Activated CD4-positive, alpha-beta T cell treated with anti-CD3 and anti-CD28 coated beads for 36 hours (primary cell): ENCODE results near the gene SPSB4. TPM values are rescaled to one million over a fixed set of nuclear protein-coding genes. Genes with fewer than 3 reads are reported as not detected.

Experiments
- ATAC-seq: fragments of 200-7000 bp; cut with Tn5 transposase; one replicate; pipeline ENCODE4 v1.10.0; 2021; ENCODE audit warnings: mild to moderate bottlenecking, moderate library complexity
- CTCF ChIA-PET: fragments of 350-600 bp; sonication (Branson Sonifier 250); formaldehyde crosslinking; loops from one replicate; lab custom pipeline; 2021; ENCODE audit warnings: antibody characterized with exemption; lab: Charles Lee
- POLR2A ChIA-PET: fragments of 350-600 bp; sonication (Branson Sonifier 250); formaldehyde crosslinking; loops from one replicate; lab custom pipeline; 2021; ENCODE audit warnings: antibody characterized with exemption, inconsistent platforms; lab: Charles Lee
- DNase-seq: peaks from one replicate; pipeline ENCODE4 v3.0.0-alpha.2; 2020
- H3K27ac Mint-ChIP-seq: one replicate; pipeline ENCODE4 v1.8.0; 2021; ENCODE audit warnings: mixed read lengths
- H3K27me3 Mint-ChIP-seq: one replicate; pipeline ENCODE4 v1.8.0; 2021; ENCODE audit warnings: mixed read lengths
- H3K36me3 Mint-ChIP-seq: one replicate; pipeline ENCODE4 v1.8.0; 2021; ENCODE audit warnings: low read depth, mixed read lengths
- H3K4me1 Mint-ChIP-seq: one replicate; pipeline ENCODE4 v1.8.0; 2021; ENCODE audit warnings: mixed read lengths
- H3K4me3 Mint-ChIP-seq: one replicate; pipeline ENCODE4 v1.8.0; 2021; ENCODE audit warnings: mild to moderate bottlenecking, moderate library complexity, mixed read lengths
- H3K9me3 Mint-ChIP-seq: one replicate; pipeline ENCODE4 v1.8.0; 2021; ENCODE audit warnings: low read depth, mixed read lengths
- intact Hi-C, 2 experiments: fragments of 100-400 bp; cut with DNase I in 1 of 2; cut with micrococcal nuclease in 1 of 2; formaldehyde crosslinking; loops; one replicate each; pipeline versions ENCODE4 v1.14.2 to v1.15.1; 2022 to 2024; cut with DNase I, micrococcal nuclease
- total RNA-seq, 2 experiments: library from RNA; stranded (reverse); gene quantifications; one replicate each; pipeline ENCODE4 v1.2.3, GENCODE V29; 2021

SPSB4 gene
- total RNA-seq, 2 experiments from 2014 or later = not detected

DNA sequence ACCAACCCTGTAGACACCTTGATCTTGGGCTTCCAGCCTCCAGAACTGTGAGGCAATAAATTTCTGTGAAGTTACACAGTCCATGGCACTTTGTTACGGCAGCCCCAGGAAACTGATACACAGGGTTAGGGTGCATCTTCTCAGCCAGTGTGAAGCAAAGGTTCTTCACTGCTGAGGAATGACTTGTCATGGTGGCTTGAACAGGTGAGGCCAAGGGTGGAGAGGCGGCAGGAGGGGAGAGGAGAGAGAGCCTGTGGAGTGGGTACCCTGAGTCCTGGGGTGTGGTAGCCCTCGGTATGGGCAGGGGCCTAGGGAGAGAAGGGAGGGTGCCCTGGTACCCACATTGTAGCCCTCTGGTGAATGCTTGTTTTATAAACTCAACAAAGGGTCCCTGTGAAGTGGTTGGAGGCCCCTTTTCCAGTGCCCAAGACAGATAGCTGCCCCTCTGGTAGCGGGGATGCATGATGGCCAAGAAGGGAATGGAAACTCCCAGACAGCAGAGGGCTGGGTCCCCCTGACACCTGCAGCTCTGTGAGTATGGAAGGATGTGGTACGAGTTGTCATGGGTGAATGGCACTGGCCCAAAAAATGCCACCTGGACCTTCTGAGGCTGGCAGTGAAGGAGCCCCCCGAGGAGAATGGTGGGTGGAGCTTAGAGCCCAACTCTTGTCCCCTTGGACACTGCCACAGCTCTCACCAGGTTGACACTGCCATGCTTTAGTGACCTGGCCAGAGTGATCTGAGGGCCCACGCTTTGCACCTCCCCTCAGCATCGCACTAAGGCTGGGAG lies 49.6 kb downstream of the SPSB4 start:
- intact Hi-C loops = no loop called here
- POLR2A ChIA-PET = no interaction called here
- Mint-ChIP-seq H3K27me3 (peaks cover 3% of the 10 kb centered on the region), H3K27ac (no peak overlapping the region), H3K4me3 (no peak overlapping the region), H3K9me3 (no peaks in the 10 kb centered on the region), H3K36me3 (no peaks in the 10 kb centered on the region), H3K4me1 (no peaks in the 10 kb centered on the region)
- DNase-seq (no peak), ATAC-seq (no peak)
- CTCF ChIA-PET = interaction anchor here (0.6 to 1.2 kb wide), 3 partner anchors 9 to 153 kb away, joined by 3 to 4 read pairs (median 4); no protein-coding TSS in a partner anchor

DNA sequence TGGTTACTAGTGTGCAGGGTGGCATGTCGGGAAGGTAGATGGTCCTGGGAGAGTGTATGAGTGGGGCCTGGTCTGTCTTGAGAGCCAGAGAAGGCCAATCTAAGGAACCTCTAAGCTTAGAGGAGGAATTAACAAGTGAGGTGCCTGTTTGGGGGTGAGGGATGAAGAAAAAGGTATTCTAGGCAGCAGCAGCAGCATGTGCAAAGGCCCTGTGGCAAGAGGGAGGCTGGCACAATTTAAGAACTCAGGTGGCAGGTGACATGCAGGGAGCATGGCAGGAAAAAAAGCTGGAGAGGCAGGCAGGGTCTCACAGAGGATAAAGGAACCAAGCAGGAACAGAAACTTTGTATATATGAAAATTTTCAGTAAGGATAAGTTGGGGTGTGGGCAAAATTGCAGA lies 51.2 kb downstream of the SPSB4 start:
- Mint-ChIP-seq H3K27me3 (peaks cover 3% of the 10 kb centered on the region), H3K36me3 (no peaks in the 10 kb centered on the region), H3K4me3 (no peak overlapping the region), H3K9me3 (no peaks in the 10 kb centered on the region), H3K4me1 (no peaks in the 10 kb centered on the region), H3K27ac (no peak overlapping the region)
- POLR2A ChIA-PET = no interaction called here
- DNase-seq (no peak), ATAC-seq (no peak)
- intact Hi-C loops = no loop called here
- CTCF ChIA-PET = interaction anchor here (1.6 to 1.8 kb wide), 2 partner anchors 13 to 102 kb away, joined by 5 to 7 read pairs; no protein-coding TSS in a partner anchor

DNA sequence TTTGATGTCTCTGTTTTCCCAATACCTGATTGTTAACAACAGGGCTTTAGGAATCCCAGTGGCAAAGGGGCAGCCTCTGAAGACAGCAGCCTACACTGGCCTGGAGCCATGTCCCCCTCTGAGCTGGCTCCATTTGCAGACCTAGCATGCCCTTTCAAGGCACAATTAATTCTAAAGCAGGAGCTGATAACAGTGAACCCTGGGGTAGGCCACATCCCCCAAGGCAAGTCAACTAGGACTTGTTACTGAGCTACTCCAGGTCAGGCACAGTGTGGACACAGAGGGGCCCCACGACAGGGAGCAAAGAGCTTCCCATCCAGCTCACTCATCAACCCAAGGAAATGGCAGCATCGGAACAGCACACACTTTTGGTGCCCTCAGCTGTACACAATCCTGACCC lies 51.9 kb downstream of the SPSB4 start:
- POLR2A ChIA-PET = no interaction called here
- peaks cover 3% of the 10 kb centered on the region for H3K27me3 Mint-ChIP-seq
- DNase-seq (no peak), ATAC-seq (no peak)
- H3K4me3 Mint-ChIP-seq = no peak overlapping the region
- no peak overlapping the region for H3K27ac Mint-ChIP-seq
- no peaks in the 10 kb centered on the region for H3K9me3 Mint-ChIP-seq
- CTCF ChIA-PET = interaction anchor here (0.6 to 1.8 kb wide), 7 partner anchors 13 to 154 kb away, joined by 3 to 7 read pairs (median 3); no protein-coding TSS in a partner anchor
- no peaks in the 10 kb centered on the region for H3K4me1 Mint-ChIP-seq
- no peaks in the 10 kb centered on the region for H3K36me3 Mint-ChIP-seq
- intact Hi-C loops = no loop called here

DNA sequence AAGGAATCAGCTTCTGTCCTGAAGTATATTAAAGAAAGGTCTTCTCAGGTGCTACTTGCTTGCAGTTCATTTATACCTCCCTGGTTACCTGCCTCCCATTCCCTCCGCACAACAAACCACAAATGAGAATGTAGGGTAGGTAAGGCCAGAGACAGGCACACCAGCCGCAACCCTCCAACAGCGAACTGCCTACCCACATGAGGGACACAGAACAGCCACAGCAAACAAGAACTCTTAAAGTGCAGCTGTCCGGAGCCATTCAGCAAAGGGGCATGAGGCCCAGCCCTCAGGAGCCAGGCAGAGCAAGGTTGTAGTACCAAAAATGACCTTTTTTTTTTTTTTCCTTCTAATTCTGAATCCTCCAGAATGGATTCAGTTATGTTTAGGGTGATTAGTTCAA lies 52.4 kb downstream of the SPSB4 start:
- H3K4me1 Mint-ChIP-seq = no peaks in the 10 kb centered on the region
- CTCF ChIA-PET = interaction anchor here (0.6 to 1.8 kb wide), 8 partner anchors 12 to 154 kb away, joined by 3 to 7 read pairs (median 4); no protein-coding TSS in a partner anchor
- no peak overlapping the region for H3K4me3 Mint-ChIP-seq
- intact Hi-C loops = no loop called here
- no peak overlapping the region for H3K27ac Mint-ChIP-seq
- H3K9me3 Mint-ChIP-seq = no peaks in the 10 kb centered on the region
- no peaks in the 10 kb centered on the region for H3K36me3 Mint-ChIP-seq
- peaks cover 3% of the 10 kb centered on the region for H3K27me3 Mint-ChIP-seq
- ATAC-seq = no peak
- POLR2A ChIA-PET = no interaction called here
- no peak for DNase-seq

DNA sequence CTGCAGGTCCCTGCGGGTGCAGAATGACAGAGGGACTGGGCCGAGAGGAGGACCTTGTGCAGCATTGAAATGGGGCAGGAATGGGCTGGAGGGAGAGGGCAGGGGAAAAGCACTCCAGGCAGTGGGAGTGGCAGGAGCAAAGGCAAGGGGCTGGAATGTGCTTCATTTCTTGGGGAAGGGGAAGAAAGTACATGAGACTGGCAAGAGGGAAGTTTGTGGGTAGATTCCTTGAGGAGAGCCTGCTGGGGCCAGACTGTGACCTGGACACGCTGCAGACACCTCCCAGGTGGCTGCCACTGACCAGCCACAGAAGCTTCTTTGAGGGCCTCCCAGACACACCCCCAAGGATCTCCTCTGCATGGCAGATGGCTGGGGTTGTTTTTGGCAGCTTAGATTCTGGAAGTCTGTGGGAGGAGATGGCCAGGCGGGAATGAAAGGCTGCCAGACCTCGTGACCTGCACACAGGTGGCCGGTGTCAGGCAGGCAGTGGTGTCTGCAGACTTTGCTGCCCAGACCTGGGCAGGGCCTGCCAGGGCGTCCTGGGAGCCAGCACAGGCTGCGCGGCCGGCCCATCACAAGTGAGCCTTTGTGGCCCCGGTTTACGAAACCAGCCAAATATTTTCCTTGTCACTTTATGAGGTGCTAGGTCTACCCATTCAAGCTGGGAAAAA lies 53.1 kb downstream of the SPSB4 start:
- no peaks in the 10 kb centered on the region for H3K9me3 Mint-ChIP-seq

DNA sequence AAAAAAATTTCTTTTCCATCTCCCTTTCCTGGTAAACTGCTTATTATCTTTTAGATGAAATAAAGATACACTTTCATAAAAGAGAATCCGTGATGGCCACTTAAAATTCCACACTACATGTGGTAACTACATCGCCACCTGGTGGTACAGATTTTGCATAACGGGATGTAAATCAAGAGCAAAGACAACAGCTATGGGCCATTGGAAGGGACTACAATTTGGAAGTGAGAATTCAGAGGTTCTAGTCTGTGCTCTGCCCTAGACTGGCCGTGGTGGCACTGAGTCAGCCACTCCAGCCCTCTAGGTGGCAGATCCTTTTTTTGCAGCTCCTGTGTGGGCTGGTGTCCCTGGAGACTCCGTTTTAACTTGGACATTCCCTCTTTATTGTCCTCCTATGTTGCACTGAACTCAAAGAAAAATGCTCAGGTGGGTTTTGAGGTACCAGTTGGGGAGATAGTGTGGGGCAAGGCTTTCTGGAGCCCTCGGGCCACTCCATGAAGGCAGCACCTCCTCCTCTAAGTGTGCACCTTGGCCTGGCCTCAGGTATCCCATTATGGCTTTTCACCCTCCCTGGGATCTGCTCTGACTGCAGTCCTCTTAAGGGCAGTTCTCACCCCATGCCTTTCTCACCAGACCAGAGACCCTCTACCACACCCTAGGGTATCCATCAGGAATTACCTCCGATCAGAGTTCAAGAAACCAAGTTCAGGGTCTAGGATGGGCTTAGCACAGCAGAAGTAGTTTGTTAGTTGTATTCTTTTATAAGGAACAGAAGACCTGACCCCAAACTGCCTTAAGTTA lies 54.9 kb downstream of the SPSB4 start:
- no peaks in the 10 kb centered on the region for H3K9me3 Mint-ChIP-seq
- peak; percentile 78 for DNase-seq
- intact Hi-C loops = loop anchor here (1.0 to 5.0 kb wide), 6 partner anchors 54 to 208 kb away; partner anchors contain the start of gene SPSB4 (in 1 of the 2)
- H3K36me3 Mint-ChIP-seq = no peaks in the 10 kb centered on the region
- H3K4me3 Mint-ChIP-seq = no peak overlapping the region
- POLR2A ChIA-PET = no interaction called here
- H3K4me1 Mint-ChIP-seq = no peaks in the 10 kb centered on the region
- CTCF ChIA-PET = interaction anchor here (0.6 to 3.0 kb wide), 20 partner anchors 10 to 207 kb away, joined by 3 to 19 read pairs (median 4); partner anchors contain the start of gene SPSB4
- H3K27ac Mint-ChIP-seq = no peak overlapping the region
- no peaks in the 10 kb centered on the region for H3K27me3 Mint-ChIP-seq
- ATAC-seq = peak; percentile 68

More for the DNA sequence above, 53.1 kb downstream of the SPSB4 start:
- Mint-ChIP-seq H3K27ac (no peak overlapping the region), H3K27me3 (peaks cover 3% of the 10 kb centered on the region), H3K4me3 (no peak overlapping the region), H3K36me3 (no peaks in the 10 kb centered on the region), H3K4me1 (no peaks in the 10 kb centered on the region)
- DNase-seq (no peak), ATAC-seq (no peak)
- POLR2A ChIA-PET = no interaction called here
- intact Hi-C loops = loop anchor here in 1 of 2 experiments (2.0 kb wide), 1 partner anchor 205 kb away; no protein-coding TSS in a partner anchor
- CTCF ChIA-PET = interaction anchor here (1.2 to 3.0 kb wide), 4 partner anchors 64 to 106 kb away, joined by 3 to 19 read pairs (median 6); no protein-coding TSS in a partner anchor

DNA sequence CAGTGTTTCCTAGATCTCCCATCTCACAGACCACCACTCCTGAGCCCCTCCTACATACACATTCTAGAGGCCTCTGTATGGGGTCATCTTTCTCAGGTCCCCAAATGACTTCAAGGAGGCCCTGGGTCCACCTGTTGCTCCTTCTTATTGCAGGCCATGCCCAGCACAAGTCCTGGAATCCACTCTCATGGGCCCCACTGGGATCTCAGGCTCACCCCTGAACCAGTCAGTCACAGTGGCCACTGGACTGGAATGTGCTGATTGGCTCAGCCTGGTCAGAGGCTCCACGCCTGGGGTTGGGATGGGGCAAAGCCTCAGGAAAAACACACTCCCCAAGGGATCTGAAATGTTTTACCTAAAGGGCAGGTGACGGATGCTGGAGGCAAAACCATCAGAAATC lies 55.7 kb downstream of the SPSB4 start:
- Mint-ChIP-seq H3K9me3 (no peaks in the 10 kb centered on the region), H3K4me1 (no peaks in the 10 kb centered on the region), H3K27ac (no peak overlapping the region), H3K4me3 (no peak overlapping the region), H3K36me3 (no peaks in the 10 kb centered on the region), H3K27me3 (no peaks in the 10 kb centered on the region)
- DNase-seq (no peak), ATAC-seq (no peak)
- ChIA-PET CTCF (interaction anchor here (2.1 to 3.0 kb wide), 2 partner anchors 106 to 109 kb away, joined by 11 to 19 read pairs; no protein-coding TSS in a partner anchor), POLR2A (no interaction called here)
- intact Hi-C loops = loop anchor here (1.0 to 5.0 kb wide), 2 partner anchors 55 to 107 kb away; partner anchors contain the start of gene SPSB4 (in 1 of the 2)

DNA sequence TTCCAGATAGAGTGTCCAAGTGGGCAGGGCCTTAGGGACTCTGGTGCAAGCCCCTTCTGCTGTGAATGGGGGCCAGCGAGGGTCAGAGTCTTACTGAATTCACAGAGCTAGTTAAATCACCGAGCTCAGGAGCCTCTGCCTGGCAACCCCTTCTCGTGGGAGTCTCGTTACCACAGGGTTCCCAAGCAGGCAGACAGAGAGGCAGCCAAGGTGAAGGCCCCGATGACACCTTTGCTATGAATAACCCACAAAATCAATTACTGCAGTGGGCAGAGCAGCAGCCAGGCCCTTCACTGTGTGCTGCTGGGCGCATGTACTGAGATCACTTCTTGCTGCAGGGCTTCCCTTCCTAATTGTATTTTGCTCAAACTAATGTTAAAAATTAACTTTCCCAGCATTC lies 56.9 kb downstream of the SPSB4 start:
- DNase-seq (no peak), ATAC-seq (no peak)
- no peaks in the 10 kb centered on the region for H3K4me1 Mint-ChIP-seq
- H3K36me3 Mint-ChIP-seq = no peaks in the 10 kb centered on the region
- H3K4me3 Mint-ChIP-seq = no peak overlapping the region
- ChIA-PET POLR2A (no interaction called here), CTCF (interaction anchor here (2.4 kb wide), 1 partner anchor 97 kb away, joined by 15 read pairs; no protein-coding TSS in a partner anchor)
- H3K9me3 Mint-ChIP-seq = no peaks in the 10 kb centered on the region
- no peak overlapping the region for H3K27ac Mint-ChIP-seq
- intact Hi-C loops = loop anchor here in 1 of 2 experiments (5.0 kb wide), 1 partner anchor 56 kb away; the partner anchor contains the start of gene SPSB4
- no peaks in the 10 kb centered on the region for H3K27me3 Mint-ChIP-seq

DNA sequence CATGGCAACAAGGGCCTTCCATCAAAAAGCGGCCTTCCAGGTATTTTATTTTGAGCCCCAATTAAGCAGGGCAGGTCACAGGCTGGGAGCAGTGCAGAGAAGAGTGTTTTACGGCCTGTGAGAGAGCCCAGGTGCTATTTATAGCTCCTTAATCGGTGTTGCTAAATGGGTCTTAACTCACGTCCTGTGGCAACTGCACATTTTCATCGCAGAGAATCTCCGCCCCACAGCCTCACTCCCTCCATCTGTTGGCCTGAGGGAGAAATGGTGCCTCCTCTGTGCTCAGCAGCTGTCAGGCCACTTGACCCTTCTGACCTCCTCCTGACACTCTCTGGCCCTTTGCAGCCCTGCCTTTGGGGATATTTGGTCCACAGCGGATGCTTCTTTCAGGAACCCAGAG lies 58.6 kb downstream of the SPSB4 start:
- CTCF ChIA-PET = interaction anchor here (0.6 to 2.4 kb wide), 3 partner anchors 59 to 211 kb away, joined by 3 to 15 read pairs (median 3); partner anchors contain the start of gene SPSB4
- ATAC-seq = no peak
- POLR2A ChIA-PET = interaction anchor here (0.6 kb wide), 1 partner anchor 15 kb away, joined by 3 read pairs; no protein-coding TSS in a partner anchor
- Mint-ChIP-seq H3K4me1 (no peaks in the 10 kb centered on the region), H3K36me3 (no peaks in the 10 kb centered on the region), H3K9me3 (no peaks in the 10 kb centered on the region), H3K27me3 (no peaks in the 10 kb centered on the region), H3K27ac (no peak overlapping the region), H3K4me3 (no peak overlapping the region)
- intact Hi-C loops = loop anchor here in 1 of 2 experiments (5.0 kb wide), 1 partner anchor 57 kb away; the partner anchor contains the start of gene SPSB4
- no peak for DNase-seq

DNA sequence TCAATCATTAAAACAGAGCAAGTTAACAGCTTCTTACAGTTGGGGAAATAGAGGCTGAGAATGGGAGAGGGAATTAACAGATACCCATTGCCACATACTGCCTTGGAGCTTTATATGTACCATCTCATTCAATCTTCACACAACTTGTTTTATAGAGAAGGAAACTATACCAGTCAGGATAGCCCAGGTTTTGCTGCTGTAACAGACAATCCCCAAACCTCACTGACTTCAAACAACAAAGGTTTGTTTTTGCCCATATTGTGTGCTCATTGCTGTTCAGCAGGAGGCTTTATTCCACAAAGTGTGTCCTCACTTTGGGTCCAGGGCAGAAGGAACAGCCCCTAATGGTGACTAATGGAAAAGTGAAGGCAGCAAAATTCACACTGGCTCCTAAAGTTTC lies 59.2 kb downstream of the SPSB4 start:
- no peak for DNase-seq
- intact Hi-C loops = no loop called here
- CTCF ChIA-PET = interaction anchor here (0.6 to 2.4 kb wide), 3 partner anchors 59 to 211 kb away, joined by 3 to 15 read pairs (median 3); partner anchors contain the start of gene SPSB4
- no peak for ATAC-seq
- Mint-ChIP-seq H3K4me1 (no peaks in the 10 kb centered on the region), H3K36me3 (no peaks in the 10 kb centered on the region), H3K4me3 (no peak overlapping the region), H3K9me3 (no peaks in the 10 kb centered on the region), H3K27me3 (no peaks in the 10 kb centered on the region), H3K27ac (no peak overlapping the region)
- POLR2A ChIA-PET = interaction anchor here (0.6 kb wide), 1 partner anchor 16 kb away, joined by 3 read pairs; no protein-coding TSS in a partner anchor
